GM12891 (cell line): ENCODE measurements around the gene THUMPD2.

Source experiments
- DNase-seq: peaks from one replicate; pipeline ENCODE4 v3.0.0; 2011; ENCODE audit warnings: low spot score; ENCODE audit not compliant: insufficient read length
- FAIRE-seq: peaks from 2 replicates; lab custom pipeline; 2011; peaks lifted over from hg19 to GRCh38; lab: Jason Lieb, UNC
- PAX5 ChIP-seq: IDR thresholded peaks from 2 replicates; pipeline ENCODE4 v1.6.1; 2011; ENCODE audit warnings: low read length, moderate library complexity, mild to moderate bottlenecking; ENCODE audit not compliant: insufficient read depth, severe bottlenecking
- POLR2A ChIP-seq: IDR thresholded peaks from 2 replicates; pipeline ENCODE4 v1.6.1; 2011; ENCODE audit warnings: low read depth, low read length, control low read depth
- POLR2AphosphoS5 ChIP-seq: IDR thresholded peaks from 2 replicates; pipeline ENCODE4 v1.6.1; 2011; ENCODE audit warnings: low read depth, low read length, control low read depth
- POU2F2 ChIP-seq: IDR thresholded peaks from 2 replicates; pipeline ENCODE4 v1.6.1; 2011; ENCODE audit warnings: low read depth, mild to moderate bottlenecking, control low read depth, low read length, moderate library complexity
- SPI1 ChIP-seq: IDR thresholded peaks from 2 replicates; pipeline ENCODE4 v1.6.1; 2011; ENCODE audit warnings: low read depth, low read length, control low read depth
- TAF1 ChIP-seq: IDR thresholded peaks from 2 replicates; pipeline ENCODE4 v1.6.1; 2011; ENCODE audit warnings: low read depth, low read length, control low read depth

Gene THUMPD2

DNA sequence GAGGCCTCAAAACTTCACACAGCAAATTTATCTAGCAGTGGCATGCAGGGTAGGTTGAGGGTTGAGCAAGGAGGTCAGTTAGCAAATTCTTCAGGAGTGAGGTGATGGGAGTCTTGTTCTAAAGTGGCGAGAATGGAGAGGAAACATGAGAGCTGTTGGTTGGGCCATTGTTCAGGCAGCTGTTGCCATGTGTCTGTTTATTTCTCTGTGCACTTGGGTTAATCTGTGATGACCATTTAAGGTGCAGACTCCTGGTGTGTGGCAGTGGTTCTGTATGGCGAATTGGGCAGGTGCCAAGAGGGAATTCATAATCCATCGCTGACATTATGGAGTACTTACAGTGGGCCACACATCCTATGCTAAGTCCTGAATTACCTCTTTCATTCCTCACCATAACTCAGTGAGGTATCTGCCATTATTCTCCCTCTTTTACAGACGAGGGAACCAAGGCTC lies 82.9 kb downstream of the THUMPD2 start:
- DNase-seq: no peak

DNA sequence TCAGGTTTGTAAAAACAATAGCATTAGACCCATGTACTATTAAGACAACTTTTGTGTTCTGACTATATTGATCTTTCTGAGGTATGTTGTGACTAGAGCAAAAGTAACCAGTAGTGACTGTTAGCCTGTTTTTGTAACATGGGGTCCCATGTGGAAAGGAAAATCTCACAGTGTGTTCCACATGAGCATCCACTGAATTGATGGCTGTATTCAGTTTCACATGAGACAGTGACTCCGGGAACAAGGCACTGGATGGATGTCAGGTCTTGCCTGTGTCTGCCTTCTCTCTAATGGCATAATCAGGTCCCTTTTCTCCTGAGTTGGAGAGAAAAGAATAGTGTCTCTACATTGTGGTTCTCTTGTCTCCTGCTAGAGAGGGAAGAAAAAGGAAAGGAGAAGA lies 85.8 kb downstream of the THUMPD2 start:
- DNase-seq (no peak), FAIRE-seq (no peak)
- TF ChIP-seq SPI1 (no peak), PAX5 (no peak), POLR2AphosphoS5 (no peak), TAF1 (no peak), POLR2A (no peak), POU2F2 (no peak)

More for the DNA sequence above, 82.9 kb downstream of the THUMPD2 start:
- no peak for FAIRE-seq
- TF ChIP-seq POLR2AphosphoS5: no peak
- TF ChIP-seq PAX5: no peak
- no peak for TF ChIP-seq SPI1
- TF ChIP-seq TAF1: no peak

DNA sequence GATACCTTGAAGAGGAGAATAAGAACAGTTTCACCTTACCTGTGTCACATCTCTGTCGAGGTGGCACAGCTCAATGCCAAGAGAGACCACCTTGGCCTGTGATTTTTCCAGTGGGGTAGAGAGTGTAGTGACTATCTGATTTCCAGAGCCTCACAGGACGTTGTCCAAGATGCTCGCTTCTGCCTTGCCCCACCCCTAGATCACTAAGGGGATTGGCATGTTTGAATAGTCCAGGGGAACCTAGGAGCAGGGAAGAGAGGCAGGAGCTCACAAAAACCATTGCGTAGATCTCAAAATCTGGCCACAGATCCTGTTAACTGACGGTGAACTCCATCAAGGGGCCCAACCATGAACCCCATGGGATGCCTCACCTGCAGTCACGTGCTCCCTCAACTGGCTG lies 89.2 kb downstream of the THUMPD2 start:
- no peak for FAIRE-seq
- no peak for DNase-seq
- TF ChIP-seq TAF1 (no peak), POLR2A (no peak), POU2F2 (no peak), PAX5 (no peak), POLR2AphosphoS5 (no peak), SPI1 (no peak)

DNA sequence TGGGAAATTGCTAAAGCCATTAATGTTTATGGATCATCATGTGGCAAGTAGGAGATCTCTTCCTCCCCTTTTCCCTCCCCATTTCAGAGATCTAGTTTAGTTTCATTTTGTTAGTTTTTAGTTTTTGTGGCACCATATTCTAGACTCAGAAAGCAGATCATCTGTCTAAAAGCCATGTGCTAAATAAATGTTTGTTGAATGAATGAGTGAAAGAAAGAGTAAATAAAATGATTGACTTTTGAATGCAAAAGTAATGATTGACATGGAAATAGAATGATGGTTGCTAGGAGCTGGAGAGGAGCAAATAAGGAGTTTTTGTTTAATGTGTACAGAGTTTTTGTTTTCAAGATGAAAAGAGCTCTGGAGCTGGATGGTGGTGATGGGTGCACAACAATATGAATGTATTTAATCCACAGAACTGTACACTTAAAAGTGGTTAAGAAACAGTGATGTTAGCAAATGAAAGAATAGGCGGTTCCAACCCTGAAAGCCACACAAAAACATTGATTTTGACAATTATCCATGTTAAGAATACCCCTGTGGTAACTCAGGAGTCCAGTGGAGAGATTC lies 89.7 kb downstream of the THUMPD2 start:
- FAIRE-seq (no peak), DNase-seq (no peak)
- no peak for TF ChIP-seq POLR2AphosphoS5
- TF ChIP-seq POLR2A: no peak

DNA sequence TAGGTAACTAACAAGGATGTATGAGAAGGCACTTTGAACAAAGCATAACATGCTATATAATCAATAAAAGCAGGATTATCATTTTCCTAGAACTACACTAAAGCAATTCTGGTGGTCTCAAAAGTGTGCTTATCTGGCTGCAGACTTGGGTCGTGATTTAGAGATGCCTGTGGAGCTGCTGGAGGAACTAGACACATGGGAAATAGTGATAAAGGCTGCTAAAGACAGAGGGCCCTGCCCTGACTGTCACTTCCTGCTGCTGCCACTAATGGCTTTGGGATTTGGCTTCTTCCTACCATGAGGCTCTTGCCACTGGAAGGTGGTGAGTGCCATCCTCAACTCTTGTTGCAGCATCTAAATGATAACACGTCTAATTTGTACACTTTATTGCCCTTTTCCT lies 90.9 kb downstream of the THUMPD2 start:
- FAIRE-seq (no peak), DNase-seq (no peak)
- no peak for TF ChIP-seq POLR2A
- no peak for TF ChIP-seq POLR2AphosphoS5
- TF ChIP-seq SPI1: no peak
- no peak for TF ChIP-seq TAF1
- TF ChIP-seq PAX5: no peak
- no peak for TF ChIP-seq POU2F2

DNA sequence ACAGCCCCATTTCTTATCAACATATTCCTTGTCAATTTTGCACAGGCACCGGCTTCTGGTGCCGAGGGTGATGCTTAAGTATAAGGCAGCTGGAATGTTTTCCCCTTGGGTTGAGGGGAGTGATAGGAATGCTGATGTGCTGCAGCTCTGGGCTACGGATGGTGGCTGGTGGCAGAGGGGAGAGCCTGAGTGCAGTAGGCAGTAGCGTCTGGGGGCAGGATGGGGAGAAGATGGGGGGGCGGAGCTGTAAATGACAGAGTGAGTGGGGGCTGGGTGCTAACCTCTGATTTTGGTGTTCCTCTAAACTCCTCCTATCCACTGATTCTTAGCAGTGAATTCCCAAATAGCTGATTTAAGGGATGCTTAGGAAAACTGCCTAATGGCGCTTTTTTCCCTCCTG lies 92.6 kb downstream of the THUMPD2 start:
- FAIRE-seq: no peak
- no peak for DNase-seq
- TF ChIP-seq PAX5: no peak
- TF ChIP-seq POLR2AphosphoS5: no peak
- TF ChIP-seq POLR2A: no peak
- no peak for TF ChIP-seq TAF1
- no peak for TF ChIP-seq SPI1
- TF ChIP-seq POU2F2: no peak
